Body of pancreas (tissue), 4 donors: ENCODE results near the gene TSC1. TPM values are rescaled to one million over a fixed set of nuclear protein-coding genes. Genes with fewer than 3 reads are reported as not detected.
"Not testable (repeated sequence)": the region's sequence is repeated elsewhere in the genome, so short reads cannot be mapped to it uniquely, and the experiment has no call there.

ENCODE experiments used
- ATAC-seq: fragments of 150-250 bp; one replicate; pipeline ENCODE4 v1.9.1; 2016
- DNase-seq, 4 donors: peaks; one replicate each; pipeline ENCODE4 v3.0.0-alpha.2; 2019
- H3K27ac ChIP-seq, 4 donors: fragments of 200-600 bp; sonication (generic); 1 replicate in 3 of 4; 2 replicates in 1 of 4; pipeline versions ENCODE4 v1.5.1 to v1.6.1; 2016 to 2019; ENCODE audit warnings: mild to moderate bottlenecking in 1 of 4, mixed read lengths in 1 of 4, moderate library complexity in 1 of 4
- H3K27me3 ChIP-seq, 2 donors: fragments of 200-600 bp; sonication (generic); one replicate each; pipeline ENCODE4 v1.6.0; 2016; ENCODE audit warnings: mild to moderate bottlenecking in 1 of 2
- H3K36me3 ChIP-seq, 2 donors: fragments of 200-600 bp; sonication (generic); replicated peaks in 1 of 2; 2 replicates each; pipeline ENCODE4 v1.5.1; 2016; ENCODE audit warnings: low read depth in 2 of 2; ENCODE audit not compliant: insufficient read depth in 1 of 2
- H3K4me1 ChIP-seq: fragments of 200-600 bp; sonication (generic); one replicate; pipeline ENCODE4 v1.6.0; 2016
- H3K4me3 ChIP-seq, 2 donors: fragments of 200-600 bp; sonication (generic); 1 replicate in 1 of 2; 2 replicates in 1 of 2; pipeline ENCODE4 v1.5.1; 2016 to 2019
- H3K9me3 ChIP-seq, 3 donors: fragments of 200-600 bp; sonication (generic); 1 replicate in 2 of 3; 2 replicates in 1 of 3; pipeline ENCODE4 v1.5.1; 2016
- POLR2A ChIP-seq, 3 donors: fragments of 450-650 bp; IDR thresholded peaks; one replicate each; pipeline ENCODE4 v1.6.1; 2016; ENCODE audit warnings: antibody characterized with exemption in 3 of 3, mild to moderate bottlenecking in 2 of 3
- WGBS, 2 donors: methylation state at CpG; one replicate each; pipeline ENCODE4 v1.1.5; 2017; 5-methylcytosine and 5-hydroxymethylcytosine counted together
- intact Hi-C: fragments of 100-400 bp; cut with DNase I; formaldehyde crosslinking; loops from one replicate; pipeline ENCODE4 v1.15.1; 2023
- total RNA-seq, 2 donors: library from RNA; depleted of rRNA; stranded (reverse); fragments of >200 nt; gene quantifications; one replicate each; pipeline ENCODE4 v1.1.0, GENCODE V29; 2016
- TF ChIP-seq, protein P1 (sequence below), 7 experiments: fragments of 450-650 bp in 4 of 7; fragments of 200-600 bp in 3 of 7; sonication (generic) in 3 of 7; IDR thresholded peaks; one replicate each; pipeline ENCODE4 v1.5.1; 2016 to 2019; ENCODE audit warnings: antibody characterized with exemption in 7 of 7

TSC1 gene
- total RNA-seq, 2 donors from 2014 or later = 44.1 to 47.1 TPM

DNA sequence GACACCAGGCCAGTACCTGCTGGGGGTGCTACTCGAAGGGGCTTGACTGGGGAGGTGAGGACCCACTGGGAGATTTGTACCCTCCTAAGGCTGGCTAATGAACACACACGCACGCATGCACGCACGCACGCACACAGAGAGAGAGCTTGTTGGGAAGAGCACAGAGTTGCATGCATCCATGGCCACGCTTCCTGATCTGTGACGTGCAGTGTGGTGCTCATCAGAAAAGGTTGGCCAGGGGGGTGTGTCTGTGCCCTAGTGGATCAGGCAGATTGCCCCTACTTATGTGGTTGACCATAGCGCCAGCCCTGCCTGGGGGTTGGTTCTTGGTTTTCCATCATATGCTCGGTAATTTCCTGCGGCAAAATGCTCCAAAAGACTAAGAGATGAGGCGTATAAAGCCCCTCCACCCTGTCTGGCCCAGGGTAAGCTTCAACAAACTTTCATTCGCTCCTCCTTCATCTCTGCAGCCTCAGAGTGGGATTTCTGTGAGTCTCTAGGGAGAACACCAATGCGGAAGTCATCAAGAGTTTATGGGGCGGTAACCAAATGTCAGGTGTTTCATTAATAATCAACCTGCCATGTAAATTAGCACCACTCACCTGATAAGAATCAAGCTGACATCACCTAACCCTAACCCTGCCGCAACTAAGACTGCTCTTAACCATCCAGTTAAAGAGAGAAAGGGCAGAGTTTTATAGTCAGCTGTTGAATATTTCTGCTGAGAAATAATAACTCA, 26.1 kb upstream of the TSC1 start:
- no peaks in the 10 kb centered on the region for H3K9me3 ChIP-seq
- DNase-seq (peak in 1 of 4 donors; percentile 40), ATAC-seq (peak; percentile 79)
- no peak overlapping the region for H3K4me3 ChIP-seq
- no peaks in the 10 kb centered on the region for H3K36me3 ChIP-seq
- 69 to 74% methylated on average over 8 to 16 of the region's 16 CpGs for WGBS, 2 donors
- intact Hi-C loops = no loop called here
- no peaks in the 10 kb centered on the region for H3K27me3 ChIP-seq
- peak overlapping the region in 2 of 4 donors; percentile 15 for H3K27ac ChIP-seq
- peaks cover 17% of the 10 kb centered on the region for H3K4me1 ChIP-seq
- TF ChIP-seq POLR2A (IDR thresholded peaks at IDR 0.05) = no peak
- TF ChIP-seq, protein P1, sequence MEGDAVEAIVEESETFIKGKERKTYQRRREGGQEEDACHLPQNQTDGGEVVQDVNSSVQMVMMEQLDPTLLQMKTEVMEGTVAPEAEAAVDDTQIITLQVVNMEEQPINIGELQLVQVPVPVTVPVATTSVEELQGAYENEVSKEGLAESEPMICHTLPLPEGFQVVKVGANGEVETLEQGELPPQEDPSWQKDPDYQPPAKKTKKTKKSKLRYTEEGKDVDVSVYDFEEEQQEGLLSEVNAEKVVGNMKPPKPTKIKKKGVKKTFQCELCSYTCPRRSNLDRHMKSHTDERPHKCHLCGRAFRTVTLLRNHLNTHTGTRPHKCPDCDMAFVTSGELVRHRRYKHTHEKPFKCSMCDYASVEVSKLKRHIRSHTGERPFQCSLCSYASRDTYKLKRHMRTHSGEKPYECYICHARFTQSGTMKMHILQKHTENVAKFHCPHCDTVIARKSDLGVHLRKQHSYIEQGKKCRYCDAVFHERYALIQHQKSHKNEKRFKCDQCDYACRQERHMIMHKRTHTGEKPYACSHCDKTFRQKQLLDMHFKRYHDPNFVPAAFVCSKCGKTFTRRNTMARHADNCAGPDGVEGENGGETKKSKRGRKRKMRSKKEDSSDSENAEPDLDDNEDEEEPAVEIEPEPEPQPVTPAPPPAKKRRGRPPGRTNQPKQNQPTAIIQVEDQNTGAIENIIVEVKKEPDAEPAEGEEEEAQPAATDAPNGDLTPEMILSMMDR (IDR thresholded peaks at IDR 0.05) = no peak

DNA sequence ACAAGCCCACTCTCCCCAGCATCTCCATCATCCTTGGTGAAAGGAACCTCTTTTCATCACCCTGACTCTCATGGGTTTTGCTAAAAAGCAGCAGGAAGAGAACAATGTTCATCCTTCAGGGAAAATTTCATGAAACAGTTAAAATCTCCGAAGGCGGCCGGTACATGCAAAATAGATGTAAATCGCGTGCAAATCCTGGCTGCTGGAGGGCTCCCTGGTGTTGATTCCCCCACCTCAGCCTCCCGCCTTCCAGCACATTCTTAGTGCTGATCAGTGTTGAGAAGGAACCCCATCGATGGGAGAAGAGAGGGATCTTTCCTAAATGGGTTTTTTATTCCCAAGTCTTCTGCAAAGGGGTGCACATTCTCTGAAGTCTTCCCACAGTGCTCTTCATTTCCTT, 25.4 kb upstream of the TSC1 start:
- 57 to 63% methylated on average over 7 of the region's 7 CpGs for WGBS, 2 donors
- intact Hi-C loops = no loop called here

DNA sequence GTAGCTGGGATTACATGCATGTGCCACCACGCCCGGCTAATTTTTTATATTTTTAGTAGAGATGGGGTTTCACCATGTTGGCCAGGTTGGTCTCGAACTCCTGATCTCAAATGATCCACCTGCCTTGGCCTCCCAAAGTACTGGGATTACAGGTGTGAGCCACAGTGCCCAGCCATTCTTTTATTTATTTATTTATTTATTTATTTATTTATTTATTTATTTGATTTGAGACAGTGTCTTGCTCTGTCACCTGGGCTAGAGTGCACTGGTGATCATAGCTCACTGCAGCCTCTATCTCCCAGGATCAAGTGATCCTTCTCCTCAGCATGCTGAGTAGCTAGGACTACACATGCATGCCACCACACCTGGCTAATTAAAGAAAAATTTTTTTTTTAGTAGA, 23.5 kb upstream of the TSC1 start:
- H3K36me3 ChIP-seq, H3K4me3 ChIP-seq, ATAC-seq, H3K9me3 ChIP-seq, intact Hi-C loops, H3K27me3 ChIP-seq, H3K27ac ChIP-seq, DNase-seq: not testable (repeated sequence)
- peaks cover 14% of the 10 kb centered on the region for H3K4me1 ChIP-seq
- 75 to 89% methylated on average over 3 of the region's 3 CpGs for WGBS, 2 donors

More for the DNA sequence above, 25.4 kb upstream of the TSC1 start:
- TF ChIP-seq, protein P1 (IDR thresholded peaks at IDR 0.05) = no peak
- TF ChIP-seq POLR2A (IDR thresholded peaks at IDR 0.05) = no peak
- no peak overlapping the region for H3K27ac ChIP-seq
- no peak for DNase-seq
- H3K9me3 ChIP-seq = no peaks in the 10 kb centered on the region
- no peak overlapping the region for H3K4me3 ChIP-seq
- H3K36me3 ChIP-seq = no peaks in the 10 kb centered on the region
- no peaks in the 10 kb centered on the region for H3K27me3 ChIP-seq
- ATAC-seq = no peak
- H3K4me1 ChIP-seq = peaks cover 17% of the 10 kb centered on the region

DNA sequence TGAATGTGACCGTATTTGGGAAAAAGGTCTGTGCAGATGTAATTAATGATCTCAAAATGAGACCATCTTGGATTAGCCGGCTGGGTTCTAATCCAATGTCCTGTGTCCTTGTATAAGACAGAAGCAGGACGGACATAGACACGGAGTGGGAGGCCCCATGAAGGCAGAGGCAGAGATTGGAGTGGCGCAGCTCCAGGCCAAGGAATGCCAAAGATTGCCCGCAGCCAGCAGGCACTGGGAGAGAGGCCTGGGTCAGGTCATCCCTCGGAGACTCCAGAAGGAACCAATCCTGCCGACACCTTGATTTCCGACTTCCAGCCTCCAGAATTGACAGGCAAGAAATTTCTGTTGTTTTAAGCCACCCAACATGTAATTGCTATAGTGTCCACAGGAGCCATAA, 21.1 kb upstream of the TSC1 start:
- intact Hi-C loops = no loop called here
- Histone ChIP-seq H3K36me3 (no peaks in the 10 kb centered on the region), H3K4me3 (no peak overlapping the region), H3K27me3 (no peaks in the 10 kb centered on the region), H3K4me1 (no peaks in the 10 kb centered on the region), H3K9me3 (no peaks in the 10 kb centered on the region), H3K27ac (no peak overlapping the region)
- ATAC-seq = no peak
- TF ChIP-seq POLR2A (IDR thresholded peaks at IDR 0.05) = no peak
- TF ChIP-seq, protein P1 (IDR thresholded peaks at IDR 0.05) = no peak
- 79 to 82% methylated on average over 9 of the region's 9 CpGs for WGBS, 2 donors
- DNase-seq = no peak

DNA sequence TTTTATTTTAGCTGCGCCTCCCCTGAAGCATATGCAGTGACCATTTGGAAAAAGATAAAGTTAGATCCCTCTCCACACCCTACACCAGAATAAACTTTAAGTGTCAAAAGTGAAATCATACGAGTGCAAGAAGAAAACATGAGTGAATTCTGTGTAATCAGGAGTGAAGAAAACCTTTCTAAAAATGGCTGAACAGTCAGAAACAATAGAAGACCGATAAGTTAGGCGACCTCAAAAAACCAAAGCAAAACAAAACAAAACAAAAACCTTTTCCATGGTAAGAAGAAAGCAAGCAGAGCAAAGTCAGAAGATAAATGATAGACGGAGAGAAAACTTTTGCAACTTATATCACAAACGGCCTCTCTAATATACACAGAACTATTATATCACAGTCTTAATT, 16.6 kb upstream of the TSC1 start:
- no peaks in the 10 kb centered on the region for H3K27me3 ChIP-seq
- no peaks in the 10 kb centered on the region for H3K9me3 ChIP-seq
- TF ChIP-seq POLR2A (IDR thresholded peaks at IDR 0.05) = no peak
- TF ChIP-seq, protein P1 (IDR thresholded peaks at IDR 0.05) = no peak
- H3K27ac ChIP-seq = no peak overlapping the region
- H3K36me3 ChIP-seq = no peaks in the 10 kb centered on the region
- intact Hi-C loops = no loop called here
- H3K4me3 ChIP-seq = no peak overlapping the region
- 74 to 75% methylated on average over 6 of the region's 6 CpGs for WGBS, 2 donors
- DNase-seq (no peak), ATAC-seq (no peak)
- H3K4me1 ChIP-seq = no peaks in the 10 kb centered on the region
